Left ventricle myocardium superior (tissue), 1 donor: ENCODE results near the gene ATG7. TPM values are rescaled to one million over a fixed set of nuclear protein-coding genes. Genes with fewer than 3 reads are reported as not detected.
"Not testable (repeated sequence)": the region's sequence is repeated elsewhere in the genome, so short reads cannot be mapped to it uniquely, and the experiment has no call there.

Experiments used
- ATAC-seq: fragments of 200-7000 bp; cut with Tn5 transposase; one replicate; pipeline ENCODE4 v1.9.1; 2020; ENCODE audit warnings: mild to moderate bottlenecking, moderate library complexity
- DNase-seq: peaks from one replicate; pipeline ENCODE4 v3.0.0-alpha.2; 2020
- intact Hi-C: fragments of 100-400 bp; cut with micrococcal nuclease; formaldehyde crosslinking; loops from one replicate; pipeline ENCODE4 v1.11.0; 2022
- total RNA-seq: library from RNA; stranded (reverse); fragmentation: NEBNext Ultra II Directional; extraction: Animal tissue kit (Norgen Biotek cat#: 25700); gene quantifications from one replicate; pipeline ENCODE4 v1.2.1, GENCODE V29; 2021
- donor health status: DM: no; HTN: yes; CAD: no; lungs with severe emphysema.

The ATG7 gene
- total RNA-seq, 1 donor from 2014 or later: 15.9 TPM

DNA sequence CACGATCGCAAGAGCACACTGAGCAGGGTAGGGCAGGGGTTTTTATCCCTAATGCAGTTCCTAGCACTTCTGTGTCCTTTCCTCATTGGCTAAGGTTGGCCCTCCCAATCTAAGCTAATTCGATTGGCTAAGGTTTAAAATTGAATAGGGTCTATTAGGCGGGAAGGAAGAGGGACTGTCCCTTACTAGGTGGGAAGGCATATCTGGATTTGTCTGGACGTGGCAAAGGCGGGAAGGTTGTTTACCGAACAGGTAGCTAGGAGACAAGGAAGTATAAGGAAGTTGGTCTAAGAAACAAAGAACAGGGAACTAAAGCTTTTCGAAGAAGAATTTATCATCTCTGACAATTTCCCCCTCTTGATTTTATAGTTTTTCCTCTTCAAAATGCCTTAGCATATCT, 24.8 kb upstream of the ATG7 start:
- intact Hi-C loops: no loop called here
- DNase-seq: no peak
- ATAC-seq: no peak

DNA sequence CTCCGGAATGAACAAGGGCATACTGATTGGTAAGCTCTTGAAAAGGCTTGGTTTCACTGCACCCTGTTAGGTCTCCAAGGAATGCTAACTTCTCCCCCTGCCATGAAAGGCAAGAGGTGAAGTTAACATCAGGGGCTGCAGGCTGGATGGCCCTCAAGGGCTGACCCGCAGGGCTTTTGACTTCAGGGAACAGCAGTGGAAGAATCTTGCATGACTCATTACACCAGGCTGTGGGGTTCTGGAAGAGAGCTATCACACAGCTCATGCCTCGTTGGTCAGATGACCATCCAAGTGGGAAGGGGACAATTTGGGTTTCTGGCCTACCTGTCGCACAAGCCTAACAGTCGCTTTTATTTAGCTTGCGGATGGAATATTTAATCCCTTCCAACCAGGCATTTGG, 23.6 kb upstream of the ATG7 start:
- ATAC-seq (no peak), DNase-seq (no peak)

DNA sequence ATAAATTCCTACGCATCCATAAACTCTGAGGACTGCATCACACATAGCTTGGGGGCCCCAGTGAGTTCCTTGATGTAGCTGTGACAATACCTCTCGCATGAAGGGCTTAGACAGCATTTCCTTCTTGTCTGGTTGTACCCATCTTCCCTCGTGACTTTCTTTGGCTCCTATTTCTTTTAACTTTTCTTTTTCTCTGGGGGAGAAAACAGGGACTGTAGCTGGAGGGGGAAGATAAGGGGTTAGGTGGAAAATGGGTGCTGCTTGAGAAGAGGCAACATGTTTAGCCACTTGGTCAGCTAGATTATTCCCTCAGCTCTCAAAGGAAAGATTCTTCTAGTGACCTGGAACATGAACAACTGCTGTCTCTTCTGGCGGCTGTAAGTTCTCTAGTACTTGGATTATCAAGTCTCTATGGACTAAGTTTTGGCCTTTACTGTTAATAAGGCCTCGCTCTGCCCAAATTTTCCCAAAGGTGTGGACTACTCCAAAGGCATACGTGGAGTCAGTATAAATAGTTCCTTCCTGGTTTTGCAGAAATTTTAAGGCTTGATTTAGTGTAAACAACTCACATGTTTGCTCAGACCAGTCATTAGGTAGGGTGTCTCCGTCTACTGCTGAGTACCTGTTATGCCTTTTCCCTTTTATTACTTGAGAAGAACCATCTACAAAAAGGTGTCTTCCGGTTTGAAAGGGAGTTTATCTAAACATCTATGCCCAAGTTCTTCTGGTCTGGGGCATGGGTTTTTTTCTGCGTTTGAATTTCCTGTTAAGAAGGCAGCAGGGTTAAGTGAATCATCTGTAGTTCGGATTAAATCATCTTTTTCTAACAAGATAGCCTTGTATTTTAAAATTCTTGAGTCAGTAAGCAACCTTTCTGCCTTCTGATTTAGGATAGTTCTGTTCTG, 21.0 kb upstream of the ATG7 start:
- DNase-seq: no peak
- intact Hi-C loops: no loop called here
- ATAC-seq: no peak

More for the DNA sequence above, 23.6 kb upstream of the ATG7 start:
- intact Hi-C loops: no loop called here

DNA sequence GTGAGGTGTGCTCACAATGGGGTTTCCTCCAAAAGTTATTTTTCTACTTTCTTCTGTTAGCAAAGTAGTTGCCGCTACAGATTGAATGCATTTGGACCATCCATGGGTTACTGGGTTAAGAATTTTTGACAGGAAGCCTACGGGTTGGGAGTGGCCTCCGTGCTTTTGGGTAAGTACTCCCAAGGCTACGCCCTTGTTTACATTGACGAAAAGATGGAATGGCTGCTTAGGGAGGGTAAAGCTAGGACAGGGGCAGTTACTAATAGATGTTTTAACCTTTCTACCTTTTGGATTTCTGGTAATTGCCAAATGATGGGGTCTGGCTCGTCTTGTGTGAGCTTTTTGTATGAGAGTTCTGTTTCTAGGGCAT, 20.4 kb upstream of the ATG7 start:
- intact Hi-C loops: no loop called here
- no peak for DNase-seq
- no peak for ATAC-seq

DNA sequence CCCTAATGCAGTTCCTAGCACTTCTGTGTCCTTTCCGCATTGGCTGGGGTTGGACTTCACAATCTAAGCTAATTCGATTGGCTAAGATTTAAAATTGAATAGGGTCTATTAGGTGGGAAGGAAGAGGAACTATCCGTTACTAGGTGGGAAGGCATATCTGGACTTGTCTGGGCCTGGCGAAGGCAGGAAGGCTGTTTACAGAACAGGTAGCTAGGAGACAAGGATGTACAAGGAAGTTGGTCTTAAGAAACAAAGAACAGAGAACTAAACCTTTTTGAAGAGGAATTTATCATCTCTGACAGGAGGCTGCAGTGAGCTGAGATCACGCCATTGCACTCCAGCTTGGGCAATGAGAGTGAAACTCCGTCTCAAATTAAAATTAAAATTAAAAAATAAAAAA, 17.3 kb upstream of the ATG7 start:
- ATAC-seq (no peak), DNase-seq (no peak)
- intact Hi-C loops: no loop called here

DNA sequence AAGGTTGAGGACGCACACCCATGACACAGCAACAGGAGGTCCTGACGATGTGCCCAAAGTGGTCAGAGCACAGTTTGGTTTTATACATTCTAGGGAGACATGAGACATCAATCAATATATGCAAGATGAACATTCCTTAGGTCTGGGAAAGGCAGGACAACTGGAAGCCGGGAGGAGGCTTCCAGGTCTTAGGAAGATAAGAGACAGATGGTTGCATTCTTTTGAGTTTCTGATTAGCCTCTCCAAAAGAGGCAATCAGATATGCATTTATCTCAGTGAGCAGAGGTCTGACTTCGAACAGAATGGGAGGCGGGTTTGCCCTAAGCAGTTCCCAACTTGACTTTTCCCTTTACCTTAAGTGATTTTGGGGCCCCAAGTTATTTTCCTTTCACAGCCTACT, 16.7 kb upstream of the ATG7 start:
- intact Hi-C loops, ATAC-seq, DNase-seq: not testable (repeated sequence)

DNA sequence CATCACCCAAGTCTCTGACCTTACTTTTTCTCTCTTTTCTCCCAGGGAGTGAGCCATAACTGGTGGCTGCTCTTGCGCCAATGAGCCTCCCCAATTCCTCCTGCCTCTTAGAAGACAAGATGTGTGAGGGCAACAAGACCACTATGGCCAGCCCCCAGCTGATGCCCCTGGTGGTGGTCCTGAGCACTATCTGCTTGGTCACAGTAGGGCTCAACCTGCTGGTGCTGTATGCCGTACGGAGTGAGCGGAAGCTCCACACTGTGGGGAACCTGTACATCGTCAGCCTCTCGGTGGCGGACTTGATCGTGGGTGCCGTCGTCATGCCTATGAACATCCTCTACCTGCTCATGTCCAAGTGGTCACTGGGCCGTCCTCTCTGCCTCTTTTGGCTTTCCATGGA, 13.2 kb upstream of the ATG7 start:
- no peak for DNase-seq
- intact Hi-C loops: no loop called here
- ATAC-seq: no peak

DNA sequence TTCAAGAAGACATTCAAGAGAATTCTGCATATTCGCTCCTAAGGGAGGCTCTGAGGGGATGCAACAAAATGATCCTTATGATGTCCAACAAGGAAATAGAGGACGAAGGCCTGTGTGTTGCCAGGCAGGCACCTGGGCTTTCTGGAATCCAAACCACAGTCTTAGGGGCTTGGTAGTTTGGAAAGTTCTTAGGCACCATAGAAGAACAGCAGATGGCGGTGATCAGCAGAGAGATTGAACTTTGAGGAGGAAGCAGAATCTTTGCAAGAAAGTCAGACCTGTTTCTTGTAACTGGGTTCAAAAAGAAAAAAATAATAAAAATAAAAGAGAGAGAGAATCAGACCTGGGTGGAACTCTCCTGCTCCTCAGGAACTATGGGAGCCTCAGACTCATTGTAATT, 11.7 kb upstream of the ATG7 start:
- intact Hi-C loops: loop anchor here (10.0 kb wide), 1 partner anchor 696 kb away; no protein-coding TSS in a partner anchor
- ATAC-seq (no peak), DNase-seq (no peak)

DNA sequence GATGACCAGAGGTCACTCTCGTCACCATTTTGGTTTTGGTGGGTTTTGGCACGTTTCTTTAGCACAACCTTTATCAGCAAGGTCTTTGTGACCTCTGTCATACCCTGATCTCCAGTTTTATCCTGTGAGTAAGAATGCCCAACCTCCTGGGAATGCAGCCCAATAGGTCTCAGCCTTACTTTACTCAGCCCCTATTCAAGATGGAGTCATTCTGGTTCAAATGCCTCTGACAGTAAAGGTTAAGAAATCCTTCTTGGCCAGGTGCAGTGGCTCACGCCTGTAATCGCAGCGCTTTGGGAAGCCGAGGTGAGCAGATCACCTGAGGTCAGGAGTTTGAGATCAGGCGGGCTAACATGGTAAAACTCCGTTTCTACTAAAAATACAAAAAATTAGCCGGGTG, 3.2 kb upstream of the ATG7 start:
- DNase-seq (no peak), ATAC-seq (no peak)
- intact Hi-C loops: loop anchor here (10.0 kb wide), 1 partner anchor 704 kb away; no protein-coding TSS in a partner anchor

DNA sequence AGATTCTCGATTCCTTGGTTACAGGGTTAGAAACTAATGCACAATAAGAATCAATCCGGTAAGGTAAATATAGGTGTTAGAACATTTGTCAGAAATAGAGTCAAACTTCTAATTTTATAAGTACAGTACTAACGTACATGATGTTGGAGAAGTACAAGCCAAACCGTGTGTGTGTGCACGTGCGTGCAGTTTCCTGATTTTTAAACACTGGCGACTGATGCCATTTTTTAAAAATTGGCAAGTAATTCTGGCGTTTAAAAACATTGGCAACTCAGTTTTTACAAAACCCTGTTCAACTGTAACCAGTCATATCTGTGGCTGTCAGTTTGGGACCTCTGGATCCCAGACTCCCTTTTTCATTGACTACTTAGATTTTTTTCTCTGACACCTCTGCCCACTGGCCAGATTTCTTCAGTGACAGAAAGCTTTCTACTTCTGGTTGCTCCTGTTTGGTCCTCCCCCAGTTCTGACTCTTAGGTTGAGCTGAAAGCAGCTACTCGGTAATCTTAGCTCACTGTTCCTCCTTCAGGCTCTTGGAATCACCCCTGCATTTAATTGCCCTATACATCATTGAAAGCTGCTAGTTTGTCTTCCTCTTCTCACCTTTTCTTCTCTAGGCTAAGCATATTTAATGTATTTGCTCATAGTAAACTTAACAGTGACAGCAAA, 843 bp downstream of the ATG7 start:
- no peak for ATAC-seq
- intact Hi-C loops: no loop called here
- DNase-seq: no peak

DNA sequence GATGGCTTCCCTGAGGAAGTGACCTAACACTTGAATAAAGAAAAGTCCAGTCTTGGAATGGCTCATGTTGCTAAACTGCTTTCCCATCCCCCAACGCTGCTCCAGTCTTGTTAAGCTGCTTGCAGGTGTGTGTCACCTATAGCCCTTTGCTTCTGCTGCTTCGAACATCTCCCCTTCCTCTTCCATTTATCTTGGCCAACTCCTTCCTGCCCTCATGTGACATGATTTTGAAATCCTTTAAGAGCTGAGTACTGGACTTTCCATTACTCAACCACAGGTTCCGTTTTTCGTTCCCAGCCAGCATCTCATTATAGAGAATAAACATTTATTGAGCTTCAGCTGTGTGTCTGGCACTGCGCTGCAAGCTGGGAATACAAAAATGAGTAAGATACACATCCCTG, 1.7 kb downstream of the ATG7 start:
- DNase-seq (no peak), ATAC-seq (peak; percentile 8)
- intact Hi-C loops: no loop called here

DNA sequence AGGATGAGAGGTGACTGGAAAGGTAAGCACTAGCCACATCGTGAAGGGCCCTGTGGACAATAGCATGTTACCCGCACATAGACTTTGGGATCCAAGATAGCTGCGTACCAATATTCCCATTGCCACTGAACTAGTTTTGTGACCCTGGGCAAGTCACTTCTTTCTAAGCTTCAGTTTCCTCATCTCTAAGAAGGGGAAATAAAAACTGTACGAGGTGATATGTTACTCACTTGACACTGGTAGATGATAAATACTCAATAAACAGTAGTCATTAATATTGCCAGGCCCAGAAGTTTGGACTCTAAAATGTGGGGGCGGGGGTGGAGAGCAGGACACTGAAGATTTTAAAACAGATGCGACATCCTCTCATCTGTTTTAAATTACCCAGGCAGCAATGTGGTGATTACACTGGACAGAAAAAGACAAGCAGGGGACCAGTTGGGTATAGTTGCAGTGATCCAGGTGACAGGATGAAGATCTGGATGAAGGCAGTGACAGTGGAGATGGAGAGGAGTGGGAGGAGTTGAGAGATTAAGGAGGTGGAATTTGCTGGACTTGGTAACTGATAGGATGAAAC, 2.5 kb downstream of the ATG7 start:
- intact Hi-C loops: no loop called here
- ATAC-seq (no peak), DNase-seq (no peak)

DNA sequence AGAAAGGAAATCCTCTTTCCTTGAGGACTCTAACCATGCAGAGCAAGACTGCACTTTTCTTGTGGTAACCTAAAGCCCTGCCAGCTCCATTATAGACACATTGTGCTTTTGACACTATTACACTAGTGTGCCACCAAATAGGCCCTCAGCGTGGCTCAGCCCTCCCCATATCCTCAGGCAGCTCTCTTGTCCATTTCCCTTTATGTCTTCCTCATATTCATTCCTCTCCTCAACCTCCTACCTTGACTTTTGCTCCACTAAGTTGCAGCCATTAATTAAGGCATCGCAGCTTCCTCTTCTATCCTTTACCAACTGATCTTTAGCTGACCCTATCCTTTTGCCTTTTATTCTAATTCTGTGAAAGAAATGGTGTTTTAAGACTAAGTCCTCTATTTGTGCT, 3.7 kb downstream of the ATG7 start:
- no peak for ATAC-seq
- intact Hi-C loops: no loop called here
- no peak for DNase-seq

DNA sequence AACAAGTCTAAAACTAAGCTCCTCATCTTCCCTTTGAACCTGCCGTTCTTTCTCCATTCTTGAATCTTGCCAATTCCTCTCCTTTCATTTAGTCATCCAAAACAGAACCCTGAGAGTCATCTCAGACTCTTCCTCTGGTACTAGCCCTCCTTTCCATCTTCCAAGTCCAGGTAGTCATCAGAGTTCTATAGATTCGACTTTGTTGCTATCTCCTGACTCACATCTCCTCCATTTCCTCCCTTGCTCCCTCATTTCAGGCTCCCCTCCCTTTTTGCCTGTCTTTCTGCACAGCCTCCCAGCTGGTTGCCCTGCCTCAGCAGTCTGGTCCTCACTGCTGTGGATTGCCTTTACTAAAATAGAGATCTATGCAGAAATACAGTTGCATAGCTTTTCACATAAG, 4.7 kb downstream of the ATG7 start:
- ATAC-seq (no peak), DNase-seq (no peak)
- intact Hi-C loops: no loop called here

DNA sequence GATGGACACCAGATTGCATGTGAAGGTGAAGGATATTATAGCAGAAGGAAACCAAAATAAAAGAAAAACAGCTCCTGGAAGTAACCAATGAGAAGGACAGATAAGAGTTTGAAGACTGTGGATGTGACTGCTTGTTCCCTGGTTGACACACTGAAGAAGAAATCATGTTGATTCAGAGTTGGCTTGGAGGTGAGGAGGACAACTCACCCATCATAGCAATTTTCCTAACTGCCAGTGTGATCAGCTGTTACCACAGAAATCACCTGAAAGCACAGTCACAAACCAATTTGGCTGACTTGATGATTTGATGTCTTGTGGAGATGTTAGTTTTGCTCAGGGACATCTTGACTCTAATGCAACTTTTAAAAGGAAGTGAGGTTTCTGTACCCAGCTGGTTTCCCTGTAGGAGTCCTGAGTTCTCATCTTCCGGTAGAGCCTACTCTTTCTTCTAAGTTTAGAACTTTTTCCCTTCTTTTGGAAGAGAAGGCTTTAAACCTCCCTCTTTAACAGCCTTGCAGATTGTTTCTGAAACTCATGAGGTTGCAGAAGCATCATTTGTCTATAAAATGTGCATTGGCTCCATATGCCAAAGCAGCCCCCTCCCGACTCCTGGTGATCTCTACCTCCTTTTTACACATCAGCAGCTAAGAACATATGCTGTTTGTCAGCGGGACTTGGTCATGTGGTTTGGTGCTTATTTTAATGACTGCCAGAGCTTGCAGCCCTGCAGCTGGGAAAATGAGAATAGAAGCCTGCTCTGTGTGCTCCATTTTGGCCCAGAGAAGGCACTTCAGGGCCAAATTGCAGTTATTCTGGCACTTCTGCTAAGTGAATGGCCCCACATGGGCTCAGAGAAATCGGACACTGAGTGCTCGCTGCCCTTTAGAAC, 10.3 kb downstream of the ATG7 start:
- intact Hi-C loops: no loop called here
- DNase-seq (peak; percentile 57), ATAC-seq (peak; percentile 96)

DNA sequence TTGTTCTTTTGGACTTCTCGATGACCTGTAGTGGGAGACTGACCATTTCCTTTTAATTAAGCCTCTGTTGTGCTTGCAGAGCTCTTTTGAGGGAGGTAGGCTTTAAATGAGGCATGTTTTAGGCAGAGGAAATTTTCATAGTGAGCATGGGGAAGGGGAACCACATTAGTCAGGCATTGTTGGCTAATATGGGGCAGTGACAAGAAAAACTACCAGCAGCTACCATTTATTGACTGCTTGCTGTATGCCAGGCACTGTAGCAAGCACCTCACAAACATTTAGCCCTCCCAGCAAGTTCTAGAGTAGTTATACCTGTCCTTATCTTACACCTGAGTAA, 10.9 kb downstream of the ATG7 start:
- intact Hi-C loops: no loop called here
- DNase-seq: no peak
- ATAC-seq: no peak

DNA sequence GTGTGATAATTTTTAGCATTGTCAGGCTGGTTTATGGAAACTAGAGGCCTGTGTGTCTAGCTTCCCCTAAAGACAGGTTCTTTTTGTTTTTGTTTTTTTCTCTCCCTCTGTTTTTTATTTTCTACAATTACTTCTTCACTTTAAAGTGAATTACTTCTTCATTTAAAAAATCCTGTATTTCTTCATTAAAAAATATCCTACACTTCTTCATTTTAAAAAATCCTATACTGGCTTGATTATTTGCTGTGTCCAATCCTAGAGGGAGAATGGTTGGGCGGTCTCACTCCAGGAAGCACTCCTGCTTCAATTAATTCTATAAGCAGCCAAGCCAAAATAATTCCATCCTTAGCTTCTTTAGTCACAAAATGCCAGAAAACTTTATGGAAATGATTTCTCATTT, 11.8 kb downstream of the ATG7 start:
- ATAC-seq (no peak), DNase-seq (no peak)
- intact Hi-C loops: no loop called here

DNA sequence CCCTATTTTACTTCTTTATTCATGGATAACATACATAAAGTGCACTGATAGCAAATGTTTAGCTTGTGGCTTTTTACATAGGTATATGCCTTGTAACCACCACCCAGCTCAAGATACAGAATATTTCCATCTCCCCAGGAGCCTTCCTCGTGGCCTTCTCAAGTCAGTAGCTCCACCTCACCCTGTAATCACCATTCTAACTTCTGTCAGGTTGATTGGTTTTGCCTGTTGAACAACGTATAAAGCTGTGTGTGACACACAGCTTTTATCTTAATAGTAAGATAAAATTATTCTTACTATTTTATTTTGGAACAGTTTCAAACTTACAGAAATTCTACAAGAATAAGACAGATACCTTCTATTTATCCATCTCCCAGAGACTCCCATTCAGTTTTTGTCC, 13.3 kb downstream of the ATG7 start:
- intact Hi-C loops: no loop called here
- ATAC-seq: no peak
- DNase-seq: no peak

DNA sequence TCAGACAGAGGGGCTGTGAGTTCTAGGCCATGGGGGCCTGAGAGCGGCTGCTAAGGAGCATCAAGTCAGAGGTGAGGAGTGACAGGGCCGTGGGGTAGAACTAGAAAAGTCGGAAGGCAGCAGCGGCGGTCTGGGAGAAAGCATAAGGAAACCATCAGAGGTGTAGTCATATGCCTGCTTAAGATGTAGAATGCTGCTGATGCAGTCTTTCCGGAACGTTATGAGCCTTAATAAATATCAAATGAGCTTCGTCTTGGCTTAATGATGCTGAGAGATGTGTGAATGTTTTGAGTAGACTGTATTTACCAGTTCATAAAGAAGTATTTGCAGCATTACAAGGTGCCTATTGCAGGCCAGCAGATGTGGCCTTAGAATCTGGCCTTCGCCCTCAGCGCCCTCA, 15.2 kb downstream of the ATG7 start:
- ATAC-seq (no peak), DNase-seq (no peak)
- intact Hi-C loops: no loop called here
